ENCODE measurements around the gene LMNB1.

The LMNB1 gene

DNA sequence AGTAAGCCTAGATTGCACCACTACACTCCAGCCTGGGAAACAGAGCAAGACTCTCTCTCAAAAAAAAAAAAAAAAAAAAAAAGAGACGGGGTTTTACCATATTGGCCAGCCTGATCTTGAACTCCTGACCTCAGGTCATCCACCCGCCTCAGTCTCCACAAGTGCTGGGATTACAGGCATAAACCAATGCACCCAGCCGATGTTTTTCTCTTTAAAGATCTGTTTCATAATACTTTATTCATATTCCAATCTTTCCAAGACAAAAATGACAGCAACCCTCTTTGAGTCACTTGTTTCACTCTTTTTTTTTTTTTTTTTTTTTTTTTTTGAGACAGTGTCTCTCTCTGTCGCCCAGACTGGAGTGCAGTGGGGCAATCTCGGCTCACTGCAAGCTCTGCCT, 13.6 kb upstream of the LMNB1 start:
- TF ChIP-seq FOXP2 (optimal IDR thresholded peaks at IDR 0.05; ENCODE audit: borderline replicate concordance, extremely low read depth, extremely low read length, insufficient read depth), result no peak
- TF ChIP-seq, protein P1, sequence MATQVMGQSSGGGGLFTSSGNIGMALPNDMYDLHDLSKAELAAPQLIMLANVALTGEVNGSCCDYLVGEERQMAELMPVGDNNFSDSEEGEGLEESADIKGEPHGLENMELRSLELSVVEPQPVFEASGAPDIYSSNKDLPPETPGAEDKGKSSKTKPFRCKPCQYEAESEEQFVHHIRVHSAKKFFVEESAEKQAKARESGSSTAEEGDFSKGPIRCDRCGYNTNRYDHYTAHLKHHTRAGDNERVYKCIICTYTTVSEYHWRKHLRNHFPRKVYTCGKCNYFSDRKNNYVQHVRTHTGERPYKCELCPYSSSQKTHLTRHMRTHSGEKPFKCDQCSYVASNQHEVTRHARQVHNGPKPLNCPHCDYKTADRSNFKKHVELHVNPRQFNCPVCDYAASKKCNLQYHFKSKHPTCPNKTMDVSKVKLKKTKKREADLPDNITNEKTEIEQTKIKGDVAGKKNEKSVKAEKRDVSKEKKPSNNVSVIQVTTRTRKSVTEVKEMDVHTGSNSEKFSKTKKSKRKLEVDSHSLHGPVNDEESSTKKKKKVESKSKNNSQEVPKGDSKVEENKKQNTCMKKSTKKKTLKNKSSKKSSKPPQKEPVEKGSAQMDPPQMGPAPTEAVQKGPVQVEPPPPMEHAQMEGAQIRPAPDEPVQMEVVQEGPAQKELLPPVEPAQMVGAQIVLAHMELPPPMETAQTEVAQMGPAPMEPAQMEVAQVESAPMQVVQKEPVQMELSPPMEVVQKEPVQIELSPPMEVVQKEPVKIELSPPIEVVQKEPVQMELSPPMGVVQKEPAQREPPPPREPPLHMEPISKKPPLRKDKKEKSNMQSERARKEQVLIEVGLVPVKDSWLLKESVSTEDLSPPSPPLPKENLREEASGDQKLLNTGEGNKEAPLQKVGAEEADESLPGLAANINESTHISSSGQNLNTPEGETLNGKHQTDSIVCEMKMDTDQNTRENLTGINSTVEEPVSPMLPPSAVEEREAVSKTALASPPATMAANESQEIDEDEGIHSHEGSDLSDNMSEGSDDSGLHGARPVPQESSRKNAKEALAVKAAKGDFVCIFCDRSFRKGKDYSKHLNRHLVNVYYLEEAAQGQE (IDR thresholded peaks at IDR 0.05; ENCODE audit: insufficient read depth in 1 of 2, low read depth in 2 of 2, low read length in 2 of 2), result no peak
- no peak for TF ChIP-seq POLR2AphosphoS5 (IDR thresholded peaks at IDR 0.05; ENCODE audit: low read depth, low read length)
- no peak for TF ChIP-seq SIN3A (IDR thresholded peaks at IDR 0.05; ENCODE audit: borderline replicate concordance, insufficient read depth, low read length)
- TF ChIP-seq TAF1 (IDR thresholded peaks at IDR 0.05; ENCODE audit: borderline replicate concordance, insufficient read depth, low read length), result no peak

DNA sequence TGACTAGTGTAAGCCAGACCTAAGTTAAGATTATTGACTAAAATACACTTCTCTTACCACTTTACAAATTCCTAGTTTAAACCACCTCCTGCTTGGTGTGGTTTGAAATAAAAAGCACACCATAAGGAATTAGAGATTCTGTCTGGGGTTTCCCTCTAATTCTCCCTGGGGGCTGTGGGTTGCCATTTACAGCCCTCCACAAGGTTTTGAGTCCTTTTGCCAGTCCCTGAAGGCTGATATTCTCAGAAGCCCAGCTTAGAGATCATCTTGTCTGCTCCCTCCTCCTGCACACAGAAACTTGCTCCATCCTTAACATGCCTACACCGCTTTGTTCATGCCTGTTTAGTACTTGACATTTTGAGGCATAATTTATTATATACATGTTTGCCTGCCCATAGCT, 7.2 kb upstream of the LMNB1 start:
- TF ChIP-seq POLR2AphosphoS5 (IDR thresholded peaks at IDR 0.05; ENCODE audit: low read depth, low read length) (no peak), TAF1 (IDR thresholded peaks at IDR 0.05; ENCODE audit: borderline replicate concordance, insufficient read depth, low read length) (no peak), SIN3A (IDR thresholded peaks at IDR 0.05; ENCODE audit: borderline replicate concordance, insufficient read depth, low read length) (no peak), FOXP2 (optimal IDR thresholded peaks at IDR 0.05; ENCODE audit: borderline replicate concordance, extremely low read depth, extremely low read length, insufficient read depth) (no peak)
- TF ChIP-seq, protein P1 (IDR thresholded peaks at IDR 0.05; ENCODE audit: insufficient read depth in 1 of 2, low read depth in 2 of 2, low read length in 2 of 2), result no peak

DNA sequence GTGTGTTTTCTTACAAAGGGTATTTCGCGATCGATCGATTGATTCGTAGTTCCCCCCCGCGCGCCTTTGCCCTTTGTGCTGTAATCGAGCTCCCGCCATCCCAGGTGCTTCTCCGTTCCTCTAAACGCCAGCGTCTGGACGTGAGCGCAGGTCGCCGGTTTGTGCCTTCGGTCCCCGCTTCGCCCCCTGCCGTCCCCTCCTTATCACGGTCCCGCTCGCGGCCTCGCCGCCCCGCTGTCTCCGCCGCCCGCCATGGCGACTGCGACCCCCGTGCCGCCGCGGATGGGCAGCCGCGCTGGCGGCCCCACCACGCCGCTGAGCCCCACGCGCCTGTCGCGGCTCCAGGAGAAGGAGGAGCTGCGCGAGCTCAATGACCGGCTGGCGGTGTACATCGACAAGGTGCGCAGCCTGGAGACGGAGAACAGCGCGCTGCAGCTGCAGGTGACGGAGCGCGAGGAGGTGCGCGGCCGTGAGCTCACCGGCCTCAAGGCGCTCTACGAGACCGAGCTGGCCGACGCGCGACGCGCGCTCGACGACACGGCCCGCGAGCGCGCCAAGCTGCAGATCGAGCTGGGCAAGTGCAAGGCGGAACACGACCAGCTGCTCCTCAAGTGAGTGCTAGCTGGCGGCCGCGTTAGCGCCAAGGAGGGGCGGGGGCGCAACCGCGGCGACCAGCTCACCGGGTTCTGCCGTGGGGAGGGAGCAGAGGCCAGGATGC, 480 bp downstream of the LMNB1 start:
- TF ChIP-seq, protein P1 (IDR thresholded peaks at IDR 0.05; ENCODE audit: insufficient read depth in 1 of 2, low read depth in 2 of 2, low read length in 2 of 2), result no peak
- TF ChIP-seq SIN3A (IDR thresholded peaks at IDR 0.05; ENCODE audit: borderline replicate concordance, insufficient read depth, low read length) (no peak), TAF1 (IDR thresholded peaks at IDR 0.05; ENCODE audit: borderline replicate concordance, insufficient read depth, low read length) (no peak), FOXP2 (optimal IDR thresholded peaks at IDR 0.05; ENCODE audit: borderline replicate concordance, extremely low read depth, extremely low read length, insufficient read depth) (peak; percentile 31)

DNA sequence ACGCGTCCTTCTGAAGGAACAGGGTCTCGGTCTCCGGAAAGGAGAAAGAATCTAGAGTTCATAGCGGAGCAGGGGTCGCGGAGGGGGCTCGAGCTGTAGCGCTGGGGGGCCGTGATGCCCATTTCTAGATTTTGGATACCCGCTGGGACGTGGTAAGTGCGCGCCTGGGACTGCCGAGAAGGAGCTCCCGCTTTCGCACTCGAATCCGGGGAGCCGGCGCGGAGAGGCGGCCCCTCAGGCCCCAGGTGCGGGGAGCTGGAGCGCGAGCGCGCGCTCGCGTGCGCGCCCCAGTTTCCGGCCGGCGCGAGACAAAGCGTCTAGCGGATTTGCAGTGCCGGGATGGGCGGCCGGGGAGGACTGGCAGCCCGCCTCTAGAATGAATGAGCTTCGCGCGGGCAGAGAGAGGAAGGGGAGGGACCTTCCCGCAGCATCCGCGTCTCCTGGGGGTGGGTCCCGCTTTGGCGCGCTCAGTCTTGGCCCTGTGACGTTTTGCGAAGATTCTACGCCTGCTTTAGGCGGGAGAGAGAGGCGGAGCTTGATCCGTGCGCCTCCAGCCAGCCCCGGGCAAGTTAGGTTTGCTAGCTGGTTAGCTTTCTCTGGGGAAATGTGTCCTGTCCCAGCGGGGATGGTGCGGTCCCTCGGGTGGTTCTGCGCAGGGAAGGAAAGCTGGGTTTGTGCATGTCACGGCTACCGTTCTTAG, 1.2 kb downstream of the LMNB1 start:
- peak; percentile 91; the same call in 1 of the 2 replicates for TF ChIP-seq TAF1 (IDR thresholded peaks at IDR 0.05; ENCODE audit: borderline replicate concordance, insufficient read depth, low read length)
- TF ChIP-seq SIN3A (IDR thresholded peaks at IDR 0.05; ENCODE audit: borderline replicate concordance, insufficient read depth, low read length), result 0 out of 2 replicates have a peak, but pooled peaks have one; percentile 42
- peak; percentile 20 for TF ChIP-seq FOXP2 (optimal IDR thresholded peaks at IDR 0.05; ENCODE audit: borderline replicate concordance, extremely low read depth, extremely low read length, insufficient read depth)
- TF ChIP-seq, protein P1 (IDR thresholded peaks at IDR 0.05; ENCODE audit: insufficient read depth in 1 of 2, low read depth in 2 of 2, low read length in 2 of 2), result 0 out of 4 replicates have a peak, but pooled peaks of 1 of the 2 experiments have one; percentile 3
- TF ChIP-seq POLR2AphosphoS5 (IDR thresholded peaks at IDR 0.05; ENCODE audit: low read depth, low read length), result peak; percentile 93
